HPDE6-E6E7 (cell line): ENCODE results near the gene TESK2.
"Not testable (repeated sequence)": the region's sequence is repeated elsewhere in the genome, so short reads cannot be mapped to it uniquely, and the experiment has no call there.

Source experiments
- DNase-seq: peaks from one replicate; pipeline ENCODE4 v3.0.0; 2011; ENCODE audit warnings: missing footprints; ENCODE audit errors: extremely low spot score

The TESK2 gene

GRCh38 chr1:45411510-45411899 lies 79.5 kb downstream of the TESK2 start:
- no peak for DNase-seq

- DNase-seq: no peak
Measured at GRCh38 chr1:45410850-45411509, 80.0 kb downstream of the TESK2 start.

- no peak for DNase-seq
Measured at GRCh38 chr1:45409276-45409675, 81.7 kb downstream of the TESK2 start.

- DNase-seq: no peak
Measured at GRCh38 chr1:45407629-45408287, 83.2 kb downstream of the TESK2 start.

- DNase-seq: no peak
Measured at GRCh38 chr1:45405636-45406035, 85.3 kb downstream of the TESK2 start.

- DNase-seq: no peak
Measured at GRCh38 chr1:45403718-45404117, 87.2 kb downstream of the TESK2 start.

GRCh38 chr1:45403298-45403697 lies 87.7 kb downstream of the TESK2 start:
- DNase-seq: peak; percentile 47

GRCh38 chr1:45401524-45401923 lies 89.4 kb downstream of the TESK2 start:
- DNase-seq: no peak

- DNase-seq: no peak
Measured at GRCh38 chr1:45400049-45400448, 90.9 kb downstream of the TESK2 start.

GRCh38 chr1:45397285-45397684 lies 93.7 kb downstream of the TESK2 start:
- no peak for DNase-seq

GRCh38 chr1:45395582-45395981 lies 95.4 kb downstream of the TESK2 start:
- no peak for DNase-seq

- DNase-seq: no peak
Measured at GRCh38 chr1:45395051-45395450, 95.9 kb downstream of the TESK2 start.

- DNase-seq: no peak
Measured at GRCh38 chr1:45394342-45394741, 96.6 kb downstream of the TESK2 start.

- peak; percentile 28 for DNase-seq
Measured at GRCh38 chr1:45393718-45394302, 97.2 kb downstream of the TESK2 start.

GRCh38 chr1:45386219-45386618 lies 104.7 kb downstream of the TESK2 start:
- no peak for DNase-seq

- DNase-seq: no peak
Measured at GRCh38 chr1:45385302-45385701, 105.7 kb downstream of the TESK2 start.

GRCh38 chr1:45384213-45384612 lies 106.8 kb downstream of the TESK2 start:
- not testable (repeated sequence) for DNase-seq

GRCh38 chr1:45383191-45383590 lies 107.8 kb downstream of the TESK2 start:
- DNase-seq: no peak

- peak; percentile 64 for DNase-seq
Measured at GRCh38 chr1:45381243-45381642, 109.7 kb downstream of the TESK2 start.

- no peak for DNase-seq
Measured at GRCh38 chr1:45380730-45381129, 110.2 kb downstream of the TESK2 start.

- no peak for DNase-seq
Measured at GRCh38 chr1:45380125-45380524, 110.8 kb downstream of the TESK2 start.

- DNase-seq: no peak
Measured at GRCh38 chr1:45379524-45379923, 111.4 kb downstream of the TESK2 start.

- no peak for DNase-seq
Measured at GRCh38 chr1:45378184-45378583, 112.8 kb downstream of the TESK2 start.
